Head of caudate nucleus (tissue), 42 donors: ENCODE measurements around the gene SPAG5.

Experiments
- DNase-seq, 42 donors: peaks; one replicate each; pipeline versions ENCODE4 v3.0.0 to v3.0.0-alpha.2; 2020 to 2021; ENCODE audit warnings: mixed read lengths in 7 of 42
- intact Hi-C: fragments of 100-400 bp; cut with DNase I; formaldehyde crosslinking; loops from one replicate; pipeline ENCODE4 v1.15.0; 2022

The SPAG5 gene

DNA sequence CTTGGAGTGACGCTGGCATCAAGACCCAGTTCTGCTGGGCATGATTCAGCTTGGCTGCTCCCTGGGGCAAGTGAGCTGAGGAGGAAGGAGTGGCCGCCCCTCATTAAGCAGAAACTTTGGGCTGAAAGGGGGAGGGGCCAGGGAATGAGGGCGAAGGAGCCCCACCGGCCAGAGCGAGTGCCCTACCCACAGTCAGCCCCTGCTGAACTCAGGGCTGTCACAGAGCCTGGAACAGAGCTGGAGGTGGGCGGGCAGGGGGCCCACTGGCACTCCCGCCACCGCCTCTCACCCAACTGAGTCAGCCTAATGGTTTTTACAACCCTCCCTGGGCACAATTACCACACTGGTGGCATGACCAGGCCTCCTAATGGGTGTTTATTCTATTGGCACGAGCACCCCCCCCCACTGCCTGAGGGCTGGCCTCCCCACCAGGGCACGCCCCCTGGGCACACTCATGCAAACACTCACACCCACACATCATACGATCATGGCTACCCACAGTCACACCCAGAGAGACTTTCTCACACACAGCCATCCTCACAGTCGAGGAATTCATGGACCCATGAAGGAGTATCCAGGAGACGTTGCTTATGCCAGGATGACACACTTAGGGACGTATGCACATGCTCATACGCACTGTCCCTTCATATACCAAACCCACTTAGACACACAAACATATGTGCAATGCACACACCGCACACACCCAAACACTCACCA, 65.6 kb downstream of the SPAG5 start:
- DNase-seq, result peak in 1 of 42 donors; percentile 42

DNA sequence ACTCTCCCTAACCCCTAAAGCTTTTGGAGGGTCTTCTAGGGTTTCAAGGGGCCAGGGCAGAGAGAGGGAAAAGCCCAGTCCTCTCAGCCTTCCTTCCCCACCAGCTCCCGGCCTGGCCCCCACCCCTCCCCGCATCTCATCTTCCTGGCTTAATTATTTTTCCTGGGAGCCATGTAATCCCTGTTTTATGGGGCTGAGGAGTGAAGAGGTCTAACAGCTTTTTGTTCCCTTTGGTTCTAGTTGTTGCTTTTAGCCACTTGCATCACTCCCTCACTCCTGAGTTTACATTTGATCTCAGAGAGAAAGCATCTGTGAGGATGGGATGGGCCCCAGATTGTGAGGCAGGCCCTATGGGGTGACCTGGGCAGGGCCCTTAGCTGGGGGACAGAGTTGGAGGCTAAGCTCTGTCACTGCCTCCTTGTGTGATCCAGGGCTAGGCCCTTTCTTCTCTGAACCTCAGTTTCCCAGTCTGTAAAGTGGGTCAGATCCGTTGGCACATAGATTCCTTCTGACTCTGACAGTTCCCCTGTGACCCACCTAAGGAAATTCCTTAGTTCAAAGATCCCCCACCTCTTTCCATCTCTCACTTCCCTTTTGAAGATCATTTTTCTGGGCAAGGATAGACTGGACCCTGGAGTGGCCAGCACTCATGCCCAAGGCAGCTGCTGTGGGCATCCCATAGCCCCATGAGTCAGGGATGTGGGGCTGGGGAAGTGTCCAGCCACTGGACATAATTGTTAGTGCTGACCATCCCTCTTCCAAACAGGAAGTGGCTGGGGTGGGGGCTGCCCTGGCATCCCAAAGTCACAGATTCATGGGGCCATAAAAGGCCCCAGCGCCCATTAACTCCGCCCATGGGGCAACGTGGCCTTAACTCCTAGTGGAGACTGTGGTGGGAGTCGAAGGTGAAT, 66.5 kb downstream of the SPAG5 start:
- DNase-seq, result no peak
- intact Hi-C loops, result no loop called here

More for the DNA sequence above, 65.6 kb downstream of the SPAG5 start:
- intact Hi-C loops, result no loop called here

DNA sequence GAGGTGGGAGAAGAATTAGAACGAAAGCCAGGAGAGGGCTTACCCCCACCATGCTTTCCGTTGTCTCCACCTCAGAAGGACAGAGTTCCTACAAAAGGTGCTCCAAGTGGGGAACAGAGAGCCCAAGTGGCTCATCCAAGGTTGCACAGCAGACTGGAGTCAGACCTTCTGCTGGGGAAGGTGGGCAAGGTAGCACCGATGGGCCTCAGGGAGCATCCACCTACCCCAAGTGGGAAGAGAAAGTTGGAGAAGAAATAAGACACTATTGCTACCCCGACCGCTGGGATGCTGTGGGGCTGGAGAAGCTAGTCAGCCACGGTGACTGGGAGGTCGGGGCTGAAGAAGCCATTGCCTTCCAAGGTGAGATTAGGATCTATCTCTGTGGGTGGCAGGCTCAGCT, 67.9 kb downstream of the SPAG5 start:
- intact Hi-C loops, result no loop called here

DNA sequence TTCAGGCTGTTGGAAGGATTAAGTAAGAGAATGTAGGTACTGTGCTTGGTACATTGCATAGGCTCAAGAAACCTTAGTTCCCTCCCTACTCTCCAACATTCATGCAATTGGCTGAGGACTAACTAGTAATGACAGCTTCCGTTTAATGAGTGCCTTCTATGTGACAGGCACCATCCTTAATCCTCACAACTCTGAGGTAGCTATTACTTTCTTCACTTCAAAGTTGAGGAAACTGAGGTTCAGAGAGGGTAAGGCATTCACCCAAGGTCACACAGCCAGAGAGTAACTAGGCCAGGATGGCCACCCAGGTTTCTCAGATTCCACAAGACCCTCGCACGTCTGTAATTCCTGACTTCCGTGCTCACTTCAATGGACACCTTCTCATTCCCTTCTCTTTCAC, 68.6 kb downstream of the SPAG5 start:
- intact Hi-C loops, result no loop called here

More for the DNA sequence above, 67.9 kb downstream of the SPAG5 start:
- no peak for DNase-seq

DNA sequence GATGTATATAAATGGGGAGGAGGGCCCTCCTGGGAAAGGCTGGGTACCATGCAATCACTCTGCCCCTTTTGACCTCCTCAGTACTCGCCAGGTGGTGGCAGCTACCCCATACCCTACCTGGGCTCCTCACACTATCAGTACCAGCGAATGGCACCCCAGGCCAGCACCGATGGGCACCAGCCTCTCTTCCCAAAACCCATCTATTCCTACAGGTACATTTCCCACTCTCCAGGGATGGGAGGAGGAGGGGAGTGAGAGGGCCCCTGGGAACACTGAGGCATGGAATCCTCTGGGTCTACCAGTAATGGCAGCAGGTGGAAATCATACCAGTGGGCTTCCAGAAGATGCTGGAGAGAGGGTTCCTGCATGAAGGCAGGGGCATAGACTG, 69.8 kb downstream of the SPAG5 start:
- DNase-seq, result no peak
- intact Hi-C loops, result no loop called here

More for the DNA sequence above, 68.6 kb downstream of the SPAG5 start:
- DNase-seq, result no peak

DNA sequence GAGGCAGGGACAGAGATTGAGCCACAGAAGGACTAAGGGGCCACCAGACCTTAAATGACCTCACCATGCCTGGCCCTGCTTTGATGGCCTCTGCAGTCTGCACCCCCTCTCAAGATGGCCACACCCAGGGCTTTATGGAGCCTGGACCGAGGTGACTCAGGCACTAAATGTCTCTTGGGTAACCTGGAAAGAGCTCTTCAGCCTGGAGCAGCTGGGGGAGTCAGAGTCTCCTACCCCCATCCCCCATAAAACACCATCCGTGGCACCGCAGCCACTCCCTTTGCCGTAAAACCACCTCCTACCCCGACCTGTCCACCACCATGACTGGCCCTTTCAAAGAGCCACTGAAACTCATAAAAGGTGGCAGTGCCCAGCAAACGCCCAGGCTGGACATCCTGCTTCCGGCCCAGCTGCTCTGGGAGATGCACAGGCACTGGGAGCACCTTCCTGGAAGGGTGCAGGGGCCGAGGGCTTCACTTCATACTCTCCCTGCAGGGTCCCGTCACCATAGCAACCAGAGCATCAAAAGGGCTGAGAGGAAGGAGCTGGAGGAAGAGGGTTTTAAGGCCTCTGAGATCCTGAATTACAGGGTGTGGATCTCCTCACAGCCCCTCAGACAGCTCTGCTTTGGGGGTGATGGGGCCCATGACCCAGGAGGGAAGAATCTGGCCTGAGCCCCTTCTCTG, 70.4 kb downstream of the SPAG5 start:
- intact Hi-C loops, result no loop called here

DNA sequence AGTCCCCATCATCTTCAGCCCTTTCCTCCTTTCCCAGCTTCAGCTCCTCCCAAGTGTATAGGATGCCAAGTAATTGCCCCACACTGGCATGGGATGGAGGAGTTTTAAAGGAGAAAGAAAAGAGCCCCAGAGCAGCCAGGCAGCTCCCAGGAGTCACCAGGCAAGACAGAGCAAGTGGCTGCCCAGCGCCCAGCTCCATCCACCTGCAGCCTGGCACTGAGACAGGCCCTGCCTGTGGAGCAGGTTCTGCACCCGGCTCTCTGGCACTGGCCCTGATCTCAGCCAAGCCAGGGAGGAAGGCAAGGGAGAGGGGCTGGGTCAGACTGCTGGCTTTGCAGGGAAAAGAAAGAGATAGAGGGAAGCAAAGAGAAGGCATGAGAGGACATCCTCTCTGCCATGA, 71.0 kb downstream of the SPAG5 start:
- DNase-seq, result no peak
- intact Hi-C loops, result no loop called here

More for the DNA sequence above, 70.4 kb downstream of the SPAG5 start:
- no peak for DNase-seq
